Measurements from ENCODE around the gene PAQR4.

The PAQR4 gene

GRCh38 chr16:2966043-2966807, 2.9 kb upstream of the PAQR4 start:
- no peak for FAIRE-seq

- no peak for FAIRE-seq
Measured at GRCh38 chr16:2966808-2967191, 2.3 kb upstream of the PAQR4 start.

- no peak for FAIRE-seq
Measured at GRCh38 chr16:2967211-2967631, 1.9 kb upstream of the PAQR4 start.

GRCh38 chr16:2967721-2968161, 1.4 kb upstream of the PAQR4 start:
- FAIRE-seq = no peak

GRCh38 chr16:2968368-2968737, 795 bp upstream of the PAQR4 start:
- no peak for FAIRE-seq

DNA sequence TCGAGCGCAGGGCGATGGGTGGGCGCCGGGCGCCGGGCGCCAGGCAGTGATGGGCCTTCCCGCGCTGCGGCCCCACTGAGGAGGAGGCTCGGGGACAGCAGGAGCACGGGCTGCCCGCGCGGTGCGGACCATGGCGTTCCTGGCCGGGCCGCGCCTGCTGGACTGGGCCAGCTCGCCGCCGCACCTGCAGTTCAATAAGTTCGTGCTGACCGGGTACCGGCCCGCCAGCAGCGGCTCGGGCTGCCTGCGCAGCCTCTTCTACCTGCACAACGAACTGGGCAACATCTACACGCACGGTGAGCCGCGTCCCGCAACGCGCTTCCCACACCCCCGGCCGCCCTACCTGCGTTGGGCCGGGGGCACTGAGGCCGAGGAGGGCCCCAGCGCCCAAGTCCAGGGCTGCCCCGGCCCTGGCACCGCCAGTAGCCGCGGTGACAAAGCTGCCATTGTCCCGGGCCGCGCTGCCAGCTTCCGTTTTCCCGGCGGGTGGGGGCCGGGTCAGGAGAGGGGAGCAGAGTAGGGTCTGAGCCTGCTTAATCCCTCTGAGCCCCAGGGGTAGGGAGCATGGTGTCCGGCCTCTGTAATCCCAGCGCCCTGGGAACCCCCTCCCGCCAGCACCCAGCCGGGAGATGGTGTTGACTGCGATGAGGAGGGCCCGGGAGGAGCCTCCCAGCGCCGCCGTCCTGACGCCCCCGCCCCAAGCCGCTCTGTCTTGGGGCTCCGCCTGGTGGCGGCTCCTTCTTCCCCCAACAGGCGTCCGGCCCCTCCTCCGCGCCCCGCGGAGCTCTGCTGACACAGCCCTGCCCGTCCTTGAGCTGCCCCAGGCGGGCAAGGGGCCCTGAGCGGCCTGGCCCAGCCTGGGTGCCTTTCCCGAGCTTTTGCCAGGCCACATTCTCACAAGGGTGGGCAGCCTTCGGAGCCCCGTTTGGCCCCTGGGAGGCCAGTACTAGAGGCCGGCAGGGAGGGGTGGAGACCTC, 685 bp downstream of the PAQR4 start:
- FAIRE-seq = no peak

- no peak for FAIRE-seq
Measured at GRCh38 chr16:2970563-2970962, 1.4 kb downstream of the PAQR4 start.

DNA sequence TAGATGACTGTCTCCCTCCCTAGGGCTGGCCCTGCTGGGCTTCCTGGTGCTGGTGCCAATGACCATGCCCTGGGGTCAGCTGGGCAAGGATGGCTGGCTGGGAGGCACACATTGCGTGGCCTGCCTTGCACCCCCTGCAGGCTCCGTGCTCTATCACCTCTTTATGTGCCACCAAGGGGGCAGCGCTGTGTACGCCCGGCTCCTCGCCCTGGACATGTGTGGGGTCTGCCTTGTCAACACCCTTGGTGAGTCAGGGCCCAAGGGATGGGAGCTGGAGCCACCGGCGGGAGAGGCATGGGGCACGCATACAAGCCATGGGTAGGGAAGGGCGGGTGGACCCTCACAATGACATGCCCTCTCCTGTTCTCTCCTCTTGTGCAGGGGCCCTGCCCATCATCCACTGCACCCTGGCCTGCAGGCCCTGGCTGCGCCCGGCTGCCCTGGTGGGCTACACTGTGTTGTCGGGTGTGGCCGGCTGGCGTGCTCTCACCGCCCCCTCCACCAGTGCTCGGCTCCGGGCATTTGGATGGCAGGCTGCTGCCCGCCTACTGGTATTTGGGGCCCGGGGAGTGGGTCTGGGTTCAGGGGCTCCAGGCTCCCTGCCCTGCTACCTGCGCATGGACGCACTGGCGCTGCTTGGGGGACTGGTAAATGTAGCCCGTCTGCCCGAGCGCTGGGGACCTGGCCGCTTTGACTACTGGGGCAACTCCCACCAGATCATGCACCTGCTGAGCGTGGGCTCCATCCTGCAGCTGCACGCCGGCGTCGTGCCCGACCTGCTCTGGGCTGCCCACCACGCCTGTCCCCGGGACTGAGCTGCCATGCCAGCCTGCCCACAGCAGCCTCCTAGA, 2.2 kb downstream of the PAQR4 start:
- FAIRE-seq = no peak

DNA sequence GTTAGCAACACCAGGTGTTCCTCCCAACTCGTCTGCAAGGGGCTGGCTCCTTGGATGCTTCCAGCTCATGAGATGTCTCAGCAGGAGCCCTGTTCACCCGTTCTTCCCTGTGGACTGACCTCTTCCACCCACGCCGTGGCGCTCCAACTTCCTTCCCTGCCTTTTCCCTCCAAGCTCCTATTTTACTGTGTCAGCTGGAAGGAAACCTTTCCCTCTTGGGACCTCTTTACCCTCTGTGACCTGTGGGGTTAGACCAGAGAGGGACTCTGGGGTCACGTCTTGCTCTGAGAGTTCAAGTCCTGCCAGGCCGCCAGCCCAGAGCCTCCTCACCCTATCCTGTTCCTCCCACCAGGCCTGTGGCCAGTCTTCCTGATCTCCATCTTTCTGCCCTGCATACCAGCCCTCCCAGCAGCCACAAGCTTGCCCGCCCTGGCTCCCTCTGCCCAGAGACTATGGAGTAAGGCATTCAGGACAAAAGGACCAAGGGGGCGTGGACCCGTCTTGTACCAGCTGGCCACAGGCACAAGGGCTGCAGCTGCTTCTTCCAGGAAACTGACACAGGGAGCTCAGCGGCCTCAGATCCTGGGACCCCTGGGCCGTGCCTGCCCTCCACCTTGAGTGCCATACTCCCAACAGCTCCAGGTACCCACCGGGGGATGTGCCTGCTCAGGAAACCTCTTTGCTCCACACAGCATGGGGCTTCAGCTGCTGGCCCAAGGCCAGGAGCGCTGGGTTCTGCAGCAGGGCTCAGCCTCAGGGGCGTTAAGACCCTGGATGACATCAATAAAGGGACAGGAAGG, 3.0 kb downstream of the PAQR4 start:
- FAIRE-seq = no peak

DNA sequence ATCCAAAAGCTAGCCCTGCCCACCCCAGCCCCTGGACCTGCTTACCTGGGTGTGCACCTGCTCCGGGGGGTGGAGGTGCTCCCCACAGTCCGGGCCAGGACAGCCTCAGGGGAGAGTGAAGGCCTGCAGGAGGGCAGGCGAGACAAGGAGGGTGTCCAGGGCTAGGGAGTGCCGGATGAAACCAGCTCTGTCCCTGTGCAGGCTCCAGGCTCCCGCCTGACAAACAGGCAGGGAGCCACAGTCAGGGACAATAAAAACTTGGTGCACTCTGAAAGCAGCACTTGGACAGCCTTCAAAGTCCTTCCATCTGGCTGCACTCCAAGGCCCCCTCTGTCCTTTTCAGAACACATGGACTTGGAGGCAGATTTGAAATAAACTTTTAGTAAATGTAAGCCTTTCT, 3.9 kb downstream of the PAQR4 start:
- no peak for FAIRE-seq

- no peak for FAIRE-seq
Measured at GRCh38 chr16:2973605-2974318, 4.6 kb downstream of the PAQR4 start.

- FAIRE-seq = no peak
Measured at GRCh38 chr16:2974319-2975056, 5.3 kb downstream of the PAQR4 start.

- FAIRE-seq = no peak
Measured at GRCh38 chr16:2975161-2975795, 6.1 kb downstream of the PAQR4 start.

DNA sequence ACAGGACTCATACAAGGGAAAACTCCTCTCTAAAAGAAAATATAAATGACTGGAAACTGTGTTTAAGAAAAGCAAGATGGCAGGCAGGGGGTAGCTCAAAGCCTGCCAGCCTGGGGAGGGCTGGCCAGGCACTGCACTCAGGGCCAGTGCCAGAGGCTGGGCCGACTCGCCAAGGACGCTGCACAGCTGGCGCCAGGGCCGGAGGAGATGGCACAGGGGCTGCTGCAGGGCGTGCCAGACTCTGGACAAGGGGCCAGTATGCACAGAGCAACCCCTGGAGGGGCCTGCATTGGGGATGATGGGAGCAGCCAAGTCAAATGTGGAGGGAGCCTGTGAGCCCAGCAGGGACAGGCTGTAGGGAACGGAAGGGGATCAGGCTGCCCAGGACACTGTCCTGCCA, 7.1 kb downstream of the PAQR4 start:
- no peak for FAIRE-seq

GRCh38 chr16:2976673-2977072, 7.5 kb downstream of the PAQR4 start:
- FAIRE-seq = no peak

- FAIRE-seq = no peak
Measured at GRCh38 chr16:2977440-2977839, 8.3 kb downstream of the PAQR4 start.

DNA sequence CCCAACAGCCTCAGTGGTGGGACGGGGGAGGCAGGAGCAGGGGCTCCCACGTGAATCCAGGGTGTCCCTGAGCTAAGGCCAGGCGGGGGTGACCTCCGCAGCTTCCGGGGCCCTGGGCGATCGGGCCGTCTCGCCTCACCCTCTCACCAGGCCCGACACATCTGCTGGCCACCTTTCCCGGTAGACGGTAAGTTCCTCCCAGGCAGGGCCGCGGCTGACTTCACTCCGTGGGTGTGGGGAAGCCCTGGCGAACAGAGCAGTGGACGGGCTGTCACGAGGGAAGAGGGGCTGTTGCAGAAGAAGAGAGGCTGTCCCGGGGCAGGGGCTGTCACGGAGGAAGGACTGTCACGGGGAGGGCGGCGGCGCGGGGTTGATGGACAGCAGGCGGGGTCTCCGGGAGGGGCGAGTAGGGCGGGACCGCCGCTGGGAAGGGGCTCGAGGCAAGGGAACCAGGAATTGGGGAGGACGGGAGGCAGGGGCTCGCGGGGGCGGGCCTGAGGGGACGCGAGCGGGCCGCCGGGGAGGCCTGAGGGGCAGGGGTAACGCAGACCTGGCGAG, 10.6 kb downstream of the PAQR4 start:
- no peak for FAIRE-seq

DNA sequence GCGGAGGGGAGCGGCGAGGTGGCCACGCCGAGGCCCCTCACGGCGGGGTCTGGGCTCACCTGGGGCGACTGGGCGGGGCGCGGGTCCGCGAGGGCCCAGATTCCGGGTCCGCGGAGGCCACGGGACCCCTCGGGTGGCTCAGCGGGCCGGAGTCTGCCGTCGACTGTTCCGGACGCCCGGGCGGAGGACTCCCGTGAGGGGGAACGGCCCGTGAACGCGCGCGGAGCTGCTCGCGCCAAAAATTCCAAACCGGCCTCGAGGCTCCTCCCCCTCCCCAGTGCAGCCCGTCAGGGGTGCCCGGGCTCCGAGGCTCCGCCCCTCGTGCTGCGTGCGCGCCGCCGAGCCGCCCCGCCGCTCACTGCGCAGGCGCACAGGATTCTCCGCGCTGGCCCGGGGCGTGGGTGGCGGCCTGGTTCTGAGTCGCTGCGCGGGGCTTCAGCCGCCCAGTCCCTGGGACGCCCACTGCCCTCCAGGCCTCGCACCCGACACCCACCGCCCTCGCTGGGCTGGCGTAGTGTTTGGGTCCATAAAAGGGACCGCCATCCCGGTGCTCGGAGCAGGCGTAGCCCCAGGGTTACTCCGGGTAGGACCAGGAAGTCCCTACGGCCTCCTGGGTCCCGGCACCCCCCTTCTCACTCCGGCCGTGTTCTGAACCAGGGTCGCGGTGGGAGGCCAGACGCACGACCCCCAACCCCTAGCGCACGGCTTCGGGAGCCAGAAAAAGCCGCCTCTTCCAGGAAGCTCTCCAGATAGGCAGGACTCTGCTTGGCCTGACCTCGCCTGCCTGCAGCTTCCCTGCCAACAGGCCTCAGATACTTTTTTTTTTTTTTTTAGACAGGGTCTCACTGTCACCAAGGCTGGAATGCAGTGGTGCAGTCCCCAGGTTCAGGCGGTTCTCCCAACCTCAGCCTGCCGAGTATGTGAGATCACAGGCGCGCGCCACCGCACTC, 11.4 kb downstream of the PAQR4 start, which contains the start of gene PKMYT1:
TSS of gene PKMYT1 (minus strand) at position 220 of the 950 bp plus-strand sequence. CDS start 789 bp downstream, outside the sequence.
- FAIRE-seq = no peak

Data from colon (tissue), 2 donors.